Nephron (organoid): ENCODE data around the gene GRK3.
"Not testable (repeated sequence)": the region's sequence is repeated elsewhere in the genome, so short reads cannot be mapped to it uniquely, and the experiment has no call there.

ENCODE experiments used
- H3K27ac Mint-ChIP-seq, 3 experiments: 2 replicates each; pipeline ENCODE4 v1.8.0; 2020; ENCODE audit warnings: mixed read lengths in 3 of 3, mild to moderate bottlenecking in 2 of 3, moderate library complexity in 1 of 3
- H3K27me3 Mint-ChIP-seq: 2 replicates; pipeline ENCODE4 v1.8.0; 2021; ENCODE audit warnings: low read depth, mild to moderate bottlenecking, moderate library complexity, mixed read lengths
- H3K36me3 Mint-ChIP-seq: 2 replicates; pipeline ENCODE4 v1.8.0; 2020; ENCODE audit warnings: low read depth, mixed read lengths
- H3K4me1 Mint-ChIP-seq: 2 replicates; pipeline ENCODE4 v1.8.0; 2020; ENCODE audit warnings: mixed read lengths
- H3K4me3 Mint-ChIP-seq, 3 experiments: 2 replicates each; pipeline ENCODE4 v1.8.0; 2020; ENCODE audit warnings: mild to moderate bottlenecking in 3 of 3, mixed read lengths in 3 of 3, moderate library complexity in 2 of 3
- H3K9me3 Mint-ChIP-seq: 2 replicates; pipeline ENCODE4 v1.8.0; 2020; ENCODE audit warnings: mixed read lengths
- CTCF ChIP-seq, 3 experiments: fragments of 200-600 bp; sonication (generic); IDR thresholded peaks; one replicate each; pipeline ENCODE4 v1.5.0; 2021; ENCODE audit warnings: antibody characterized with exemption in 3 of 3; ENCODE audit not compliant: unreplicated experiment in 3 of 3

Gene GRK3

GRCh38 chr22:25569983-25570382 is 5.5 kb downstream of the GRK3 start:
- Mint-ChIP-seq H3K27me3 (peaks cover 6% of the 10 kb centered on the region), H3K4me1 (peaks cover 22% of the 10 kb centered on the region), H3K27ac (no peak overlapping the region), H3K4me3 (no peak overlapping the region), H3K36me3 (no peaks in the 10 kb centered on the region), H3K9me3 (peaks cover 2% of the 10 kb centered on the region)
- no peak for TF ChIP-seq CTCF (IDR thresholded peaks at IDR 0.05; ENCODE audit: unreplicated experiment in 3 of 3)

- TF ChIP-seq CTCF (IDR thresholded peaks at IDR 0.05; ENCODE audit: unreplicated experiment in 3 of 3), result no peak
- no peak overlapping the region for H3K27ac Mint-ChIP-seq
- no peaks in the 10 kb centered on the region for H3K36me3 Mint-ChIP-seq
- H3K4me3 Mint-ChIP-seq, result no peak overlapping the region
- peaks cover 2% of the 10 kb centered on the region for H3K9me3 Mint-ChIP-seq
- peaks cover 22% of the 10 kb centered on the region for H3K4me1 Mint-ChIP-seq
- peaks cover 6% of the 10 kb centered on the region for H3K27me3 Mint-ChIP-seq
Measured at GRCh38 chr22:25570486-25570885, 6.0 kb downstream of the GRK3 start.

- not testable (repeated sequence) for H3K4me3 Mint-ChIP-seq, H3K9me3 Mint-ChIP-seq, H3K4me1 Mint-ChIP-seq, H3K36me3 Mint-ChIP-seq, H3K27ac Mint-ChIP-seq, H3K27me3 Mint-ChIP-seq
Measured at GRCh38 chr22:25571969-25572707, 7.7 kb downstream of the GRK3 start.

- no peaks in the 10 kb centered on the region for H3K36me3 Mint-ChIP-seq
- no peak overlapping the region for H3K27ac Mint-ChIP-seq
- no peak overlapping the region for H3K4me3 Mint-ChIP-seq
- no peaks in the 10 kb centered on the region for H3K27me3 Mint-ChIP-seq
- H3K4me1 Mint-ChIP-seq, result peaks cover 4% of the 10 kb centered on the region
- H3K9me3 Mint-ChIP-seq, result peaks cover 2% of the 10 kb centered on the region
- no peak for TF ChIP-seq CTCF (IDR thresholded peaks at IDR 0.05; ENCODE audit: unreplicated experiment in 3 of 3)
Measured at GRCh38 chr22:25572708-25573171, 8.3 kb downstream of the GRK3 start.

- no peak for TF ChIP-seq CTCF (IDR thresholded peaks at IDR 0.05; ENCODE audit: unreplicated experiment in 3 of 3)
- H3K4me3 Mint-ChIP-seq, result no peak overlapping the region
- no peaks in the 10 kb centered on the region for H3K4me1 Mint-ChIP-seq
- H3K36me3 Mint-ChIP-seq, result peaks cover 6% of the 10 kb centered on the region
- no peak overlapping the region for H3K27ac Mint-ChIP-seq
- peaks cover 2% of the 10 kb centered on the region for H3K9me3 Mint-ChIP-seq
- H3K27me3 Mint-ChIP-seq, result no peaks in the 10 kb centered on the region
Measured at GRCh38 chr22:25573841-25574240, 9.4 kb downstream of the GRK3 start.

GRCh38 chr22:25574736-25575135 is 10.3 kb downstream of the GRK3 start:
- no peaks in the 10 kb centered on the region for H3K27me3 Mint-ChIP-seq
- no peak for TF ChIP-seq CTCF (IDR thresholded peaks at IDR 0.05; ENCODE audit: unreplicated experiment in 3 of 3)
- H3K36me3 Mint-ChIP-seq, result peaks cover 6% of the 10 kb centered on the region
- no peak overlapping the region for H3K27ac Mint-ChIP-seq
- H3K4me3 Mint-ChIP-seq, result no peak overlapping the region
- H3K4me1 Mint-ChIP-seq, result no peaks in the 10 kb centered on the region
- H3K9me3 Mint-ChIP-seq, result peaks cover 2% of the 10 kb centered on the region

- H3K9me3 Mint-ChIP-seq, H3K36me3 Mint-ChIP-seq, H3K4me3 Mint-ChIP-seq, H3K27me3 Mint-ChIP-seq, H3K4me1 Mint-ChIP-seq, H3K27ac Mint-ChIP-seq: not testable (repeated sequence)
Measured at GRCh38 chr22:25575674-25576392, 11.4 kb downstream of the GRK3 start.

- not testable (repeated sequence) for H3K27ac Mint-ChIP-seq, H3K9me3 Mint-ChIP-seq, H3K36me3 Mint-ChIP-seq, H3K4me3 Mint-ChIP-seq, H3K27me3 Mint-ChIP-seq, H3K4me1 Mint-ChIP-seq
Measured at GRCh38 chr22:25581452-25581851, 17.0 kb downstream of the GRK3 start.
